ENCODE measurements around the gene SLC9A5. TPM values are rescaled to one million over a fixed set of nuclear protein-coding genes. Genes with fewer than 3 reads are reported as not detected.

Gene SLC9A5
- total and polyA plus RNA-seq, 10 of the 15 experiments (the other 5 are each of a cell fraction or from before 2014, with no cell fraction given): 0.26 to 5.7 (median 1.5) TPM

DNA sequence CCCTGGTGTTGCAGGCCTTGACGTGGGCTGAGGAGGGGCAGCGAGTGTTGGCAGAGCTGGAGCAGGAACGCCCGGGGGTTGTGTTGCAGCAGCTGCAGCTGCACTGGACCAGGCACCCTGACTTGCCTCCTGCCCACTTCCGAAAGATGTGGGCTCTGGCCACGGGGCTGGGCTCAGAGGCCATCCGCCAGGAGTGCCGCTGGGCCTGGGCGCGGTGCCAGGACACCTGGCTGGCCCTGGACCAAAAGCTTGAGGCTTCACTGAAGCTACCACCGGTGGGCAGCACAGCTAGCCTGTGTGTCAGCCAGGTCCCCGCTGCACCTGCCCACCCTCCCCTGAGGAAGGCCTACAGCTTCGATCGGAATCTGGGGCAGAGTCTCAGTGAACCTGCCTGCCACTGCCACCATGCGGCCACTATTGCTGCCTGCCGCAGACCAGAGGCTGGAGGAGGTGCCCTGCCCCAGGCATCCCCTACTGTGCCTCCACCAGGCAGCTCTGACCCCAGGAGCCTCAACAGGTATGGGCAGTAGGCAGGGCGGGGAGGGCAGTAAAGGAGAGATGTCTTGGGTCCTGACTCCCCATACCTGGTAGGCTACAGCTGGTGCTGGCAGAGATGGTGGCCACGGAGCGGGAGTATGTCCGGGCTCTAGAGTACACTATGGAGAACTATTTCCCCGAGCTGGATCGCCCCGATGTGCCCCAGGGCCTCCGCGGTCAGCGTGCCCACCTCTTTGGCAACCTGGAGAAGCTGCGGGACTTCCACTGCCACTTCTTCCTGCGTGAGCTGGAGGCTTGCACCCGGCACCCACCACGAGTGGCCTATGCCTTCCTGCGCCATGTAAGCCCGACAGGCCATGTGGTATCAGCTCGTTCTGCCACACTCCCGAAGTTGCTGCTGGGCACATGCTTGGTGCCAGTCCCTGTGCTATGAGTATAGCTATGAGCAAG, 36.2 kb downstream of the SLC9A5 start:
- Histone ChIP-seq H3K4me3 (no peak overlapping the region), H3K9me3 (replicated peaks; ENCODE audit: control insufficient read depth, insufficient read depth, low read length) (no peaks in the 10 kb centered on the region), H2AFZ (ENCODE audit: control insufficient read depth, low read depth, low read length) (no peak overlapping the region), H3K9ac (ENCODE audit: control insufficient read depth, insufficient read depth, low read length) (no peak overlapping the region), H4K20me1 (ENCODE audit: control insufficient read depth, insufficient read depth) (no peaks in the 10 kb centered on the region), H3K4me2 (ENCODE audit: control insufficient read depth, insufficient read depth) (no peak overlapping the region), H3K36me3 (ENCODE audit: control insufficient read depth in 2 of 2, insufficient read depth in 2 of 2, low read length in 1 of 2) (no peaks in the 10 kb centered on the region), H3K4me1 (ENCODE audit: control insufficient read depth, insufficient read depth, low read length) (no peaks in the 10 kb centered on the region), H3K27me3 (replicated peaks in 1 of 2; ENCODE audit: control insufficient read depth in 2 of 2, insufficient read depth in 2 of 2, low read length in 1 of 2) (no peaks in the 10 kb centered on the region), H3K79me2 (ENCODE audit: control insufficient read depth, insufficient read depth, low read length) (no peaks in the 10 kb centered on the region), H3K27ac (ENCODE audit: control insufficient read depth, insufficient read depth) (no peak overlapping the region)
- ATAC-seq: peak; percentile 69
- SMC1A ChIA-PET (ENCODE audit: uncharacterized antibody, unreplicated experiment): interaction anchor here (0.9 to 1.2 kb wide), 2 partner anchors 54 kb away, joined by 3 to 4 read pairs; no protein-coding TSS in a partner anchor
- TF ChIP-seq, protein P1, sequence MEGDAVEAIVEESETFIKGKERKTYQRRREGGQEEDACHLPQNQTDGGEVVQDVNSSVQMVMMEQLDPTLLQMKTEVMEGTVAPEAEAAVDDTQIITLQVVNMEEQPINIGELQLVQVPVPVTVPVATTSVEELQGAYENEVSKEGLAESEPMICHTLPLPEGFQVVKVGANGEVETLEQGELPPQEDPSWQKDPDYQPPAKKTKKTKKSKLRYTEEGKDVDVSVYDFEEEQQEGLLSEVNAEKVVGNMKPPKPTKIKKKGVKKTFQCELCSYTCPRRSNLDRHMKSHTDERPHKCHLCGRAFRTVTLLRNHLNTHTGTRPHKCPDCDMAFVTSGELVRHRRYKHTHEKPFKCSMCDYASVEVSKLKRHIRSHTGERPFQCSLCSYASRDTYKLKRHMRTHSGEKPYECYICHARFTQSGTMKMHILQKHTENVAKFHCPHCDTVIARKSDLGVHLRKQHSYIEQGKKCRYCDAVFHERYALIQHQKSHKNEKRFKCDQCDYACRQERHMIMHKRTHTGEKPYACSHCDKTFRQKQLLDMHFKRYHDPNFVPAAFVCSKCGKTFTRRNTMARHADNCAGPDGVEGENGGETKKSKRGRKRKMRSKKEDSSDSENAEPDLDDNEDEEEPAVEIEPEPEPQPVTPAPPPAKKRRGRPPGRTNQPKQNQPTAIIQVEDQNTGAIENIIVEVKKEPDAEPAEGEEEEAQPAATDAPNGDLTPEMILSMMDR (IDR thresholded peaks at IDR 0.05 in 2 of 3, conservative IDR thresholded peaks at IDR 0.05 in 1 of 3; ENCODE audit: control insufficient read depth in 2 of 3, extremely low read depth in 1 of 3, insufficient read depth in 1 of 3, low read depth in 3 of 3, low read length in 3 of 3): peak; percentile 13 to 38 (median 38); a peak in 3 of 6 replicates
- peak; percentile 16; the same call in 1 of the 2 replicates for TF ChIP-seq RAD21 (IDR thresholded peaks at IDR 0.05; ENCODE audit: insufficient read depth, low read depth, low read length)
- no peak for TF ChIP-seq ATF7 (IDR thresholded peaks at IDR 0.05; ENCODE audit: low read depth)
- BruUV-seq (replicated peaks): no TSS peak
- POLR2A ChIA-PET: no interaction called here
- RAD21 ChIA-PET (ENCODE audit: unreplicated experiment): interaction anchor here (0.9 to 1.2 kb wide), 2 partner anchors 54 to 114 kb away, joined by 3 to 4 read pairs; no protein-coding TSS in a partner anchor
- 55% methylated on average over 34 of the region's 34 CpGs for WGBS (ENCODE audit: insufficient coverage, insufficient replicate concordance, low lambda C conversion rate, missing lambda C conversion rate)
- no peak for FAIRE-seq
- in situ Hi-C loops (cut with MboI) (no loop called here), intact Hi-C loops (cut with micrococcal nuclease; ENCODE audit: unreplicated experiment) (no loop called here)
- DNase-seq (ENCODE audit: low read depth, low spot score): no peak
- CTCF ChIA-PET: interaction anchor here (0.7 to 2.0 kb wide), 10 partner anchors 11 to 87 kb away, joined by 3 to 11 read pairs (median 4); partner anchors contain the start of genes KCTD19 and LRRC36
